Gastroesophageal sphincter (tissue), 4 donors: Measurements from ENCODE around the gene RNU7-1. TPM values are rescaled to one million over a fixed set of nuclear protein-coding genes. Genes with fewer than 3 reads are reported as not detected.

Experiments
- ATAC-seq: fragments of 150-250 bp; one replicate; pipeline ENCODE4 v1.9.1; 2016; ENCODE audit warnings: mild to moderate bottlenecking, moderate library complexity
- H3K27ac ChIP-seq, 4 donors: fragments of 200-600 bp; sonication (generic) in 3 of 4; 1 replicate in 3 of 4; 2 replicates in 1 of 4; pipeline ENCODE4 v1.5.1; 2016 to 2019
- H3K27me3 ChIP-seq: fragments of 200-600 bp; sonication (generic); one replicate; pipeline ENCODE4 v1.5.1; 2019
- H3K36me3 ChIP-seq, 2 donors: fragments of 200-600 bp; sonication (generic); one replicate each; pipeline ENCODE4 v1.5.1; 2019; ENCODE audit warnings: control low read depth in 1 of 2
- H3K4me1 ChIP-seq, 3 donors: fragments of 200-600 bp; sonication (generic); 1 replicate in 2 of 3; 2 replicates in 1 of 3; pipeline ENCODE4 v1.5.1; 2016 to 2019; ENCODE audit warnings: control low read depth in 2 of 3
- H3K4me3 ChIP-seq, 2 donors: fragments of 200-600 bp; sonication (generic); one replicate each; pipeline ENCODE4 v1.5.1; 2019; ENCODE audit warnings: mild to moderate bottlenecking in 1 of 2, moderate library complexity in 1 of 2
- H3K9me3 ChIP-seq, 3 donors: fragments of 200-600 bp; sonication (generic); one replicate each; pipeline ENCODE4 v1.5.1; 2017 to 2019; ENCODE audit warnings: control low read depth in 2 of 3
- EP300 ChIP-seq: sonication (generic); formaldehyde crosslinking; IDR thresholded peaks from one replicate; pipeline ENCODE4 v1.6.1; 2017; ENCODE audit warnings: antibody characterized with exemption, mild to moderate bottlenecking
- POLR2A ChIP-seq, 2 donors: fragments of 450-650 bp; IDR thresholded peaks; one replicate each; pipeline ENCODE4 v1.6.1; 2017; ENCODE audit warnings: antibody characterized with exemption in 2 of 2, mild to moderate bottlenecking in 2 of 2, moderate library complexity in 1 of 2
- POLR2AphosphoS5 ChIP-seq: sonication (generic); formaldehyde crosslinking; IDR thresholded peaks from one replicate; pipeline ENCODE4 v1.6.1; 2017; ENCODE audit warnings: antibody characterized with exemption
- WGBS, 2 donors: methylation state at CpG; one replicate each; pipeline ENCODE4 v1.1.5; 2018; ENCODE audit warnings: low coverage in 1 of 2; 5-methylcytosine and 5-hydroxymethylcytosine counted together
- total RNA-seq, 4 donors: library from RNA; depleted of rRNA; stranded (reverse); fragments of >200 nt; gene quantifications; one replicate each; pipeline ENCODE4 v1.1.0, GENCODE V29; 2016
- TF ChIP-seq, protein P1 (sequence below), 4 experiments: fragments of 200-600 bp in 2 of 4; fragments of 450-650 bp in 2 of 4; sonication (generic) in 1 of 4; IDR thresholded peaks; one replicate each; pipeline ENCODE4 v1.5.1; 2017 to 2019; ENCODE audit warnings: antibody characterized with exemption in 4 of 4, mild to moderate bottlenecking in 2 of 4, moderate library complexity in 2 of 4

Gene RNU7-1
- total RNA-seq, 4 donors from 2014 or later = not detected

DNA sequence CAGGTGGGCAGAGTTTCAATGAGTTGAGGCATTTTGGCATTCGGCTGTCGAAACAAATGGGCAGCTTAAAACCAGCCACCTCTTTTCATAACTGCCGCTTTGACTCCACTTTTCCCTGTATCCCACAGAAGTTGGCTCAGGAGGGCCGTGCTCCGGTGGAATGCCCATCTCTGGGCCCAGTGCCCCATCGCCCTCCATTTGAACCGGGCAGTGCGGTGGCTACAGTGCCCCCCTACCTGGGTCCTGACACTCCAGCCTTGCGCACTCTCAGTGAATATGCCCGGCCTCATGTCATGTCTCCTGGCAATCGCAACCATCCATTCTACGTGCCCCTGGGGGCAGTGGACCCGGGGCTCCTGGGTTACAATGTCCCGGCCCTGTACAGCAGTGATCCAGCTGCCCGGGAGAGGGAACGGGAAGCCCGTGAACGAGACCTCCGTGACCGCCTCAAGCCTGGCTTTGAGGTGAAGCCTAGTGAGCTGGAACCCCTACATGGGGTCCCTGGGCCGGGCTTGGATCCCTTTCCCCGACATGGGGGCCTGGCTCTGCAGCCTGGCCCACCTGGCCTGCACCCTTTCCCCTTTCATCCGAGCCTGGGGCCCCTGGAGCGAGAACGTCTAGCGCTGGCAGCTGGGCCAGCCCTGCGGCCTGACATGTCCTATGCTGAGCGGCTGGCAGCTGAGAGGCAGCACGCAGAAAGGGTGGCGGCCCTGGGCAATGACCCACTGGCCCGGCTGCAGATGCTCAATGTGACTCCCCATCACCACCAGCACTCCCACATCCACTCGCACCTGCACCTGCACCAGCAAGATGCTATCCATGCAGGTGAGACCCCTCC is 5.0 kb upstream of the RNU7-1 start:
- peak; percentile 64 for TF ChIP-seq POLR2AphosphoS5
- TF ChIP-seq EP300 = no peak
- H3K9me3 ChIP-seq = no peaks in the 10 kb centered on the region
- no peaks in the 10 kb centered on the region for H3K27me3 ChIP-seq
- 54 to 83% methylated on average over 1 to 5 of the region's 32 CpGs for WGBS, 2 donors
- H3K4me3 ChIP-seq = peak overlapping the region in 1 of 2 donors; percentile 73
- H3K27ac ChIP-seq = peak overlapping the region in 3 of 4 donors; percentile 91 to 96 (median 91)
- no peak for ATAC-seq
- peaks cover 0 to 97% (median 39%) of the 10 kb centered on the region in 3 donors for H3K4me1 ChIP-seq
- peaks cover 0 to 67% of the 10 kb centered on the region in 2 donors for H3K36me3 ChIP-seq

DNA sequence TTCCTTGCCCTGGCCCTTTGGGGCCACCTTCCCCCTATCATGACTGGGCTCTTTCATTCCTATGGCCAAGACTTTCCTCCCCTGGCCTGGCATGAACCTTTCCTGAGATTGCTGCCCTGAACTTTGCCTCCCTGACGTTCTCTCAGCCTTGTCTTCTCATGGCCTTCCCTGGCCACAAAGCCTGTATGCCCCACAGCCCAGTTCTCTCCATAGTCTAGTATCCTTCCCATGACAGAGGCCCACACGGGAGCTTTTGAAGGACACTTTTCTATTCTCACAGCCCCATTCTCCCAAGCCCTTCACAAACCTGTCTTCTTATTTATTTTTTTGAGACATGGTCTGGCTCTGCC is 4.5 kb upstream of the RNU7-1 start:
- Histone ChIP-seq H3K27ac (peak overlapping the region in 3 of 4 donors; percentile 91 to 96 (median 91)), H3K36me3 (peaks cover 0 to 61% of the 10 kb centered on the region in 2 donors), H3K27me3 (no peaks in the 10 kb centered on the region), H3K4me3 (no peak overlapping the region), H3K4me1 (peaks cover 0 to 93% (median 33%) of the 10 kb centered on the region in 3 donors), H3K9me3 (no peaks in the 10 kb centered on the region)
- TF ChIP-seq EP300 = no peak
- no peak for TF ChIP-seq POLR2AphosphoS5
- no peak for TF ChIP-seq POLR2A (IDR thresholded peaks at IDR 0.05)
- TF ChIP-seq, protein P1, sequence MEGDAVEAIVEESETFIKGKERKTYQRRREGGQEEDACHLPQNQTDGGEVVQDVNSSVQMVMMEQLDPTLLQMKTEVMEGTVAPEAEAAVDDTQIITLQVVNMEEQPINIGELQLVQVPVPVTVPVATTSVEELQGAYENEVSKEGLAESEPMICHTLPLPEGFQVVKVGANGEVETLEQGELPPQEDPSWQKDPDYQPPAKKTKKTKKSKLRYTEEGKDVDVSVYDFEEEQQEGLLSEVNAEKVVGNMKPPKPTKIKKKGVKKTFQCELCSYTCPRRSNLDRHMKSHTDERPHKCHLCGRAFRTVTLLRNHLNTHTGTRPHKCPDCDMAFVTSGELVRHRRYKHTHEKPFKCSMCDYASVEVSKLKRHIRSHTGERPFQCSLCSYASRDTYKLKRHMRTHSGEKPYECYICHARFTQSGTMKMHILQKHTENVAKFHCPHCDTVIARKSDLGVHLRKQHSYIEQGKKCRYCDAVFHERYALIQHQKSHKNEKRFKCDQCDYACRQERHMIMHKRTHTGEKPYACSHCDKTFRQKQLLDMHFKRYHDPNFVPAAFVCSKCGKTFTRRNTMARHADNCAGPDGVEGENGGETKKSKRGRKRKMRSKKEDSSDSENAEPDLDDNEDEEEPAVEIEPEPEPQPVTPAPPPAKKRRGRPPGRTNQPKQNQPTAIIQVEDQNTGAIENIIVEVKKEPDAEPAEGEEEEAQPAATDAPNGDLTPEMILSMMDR (IDR thresholded peaks at IDR 0.05) = no peak
- WGBS, 2 donors = 51 to 83% methylated on average over 2 of the region's 2 CpGs
- no peak for ATAC-seq

DNA sequence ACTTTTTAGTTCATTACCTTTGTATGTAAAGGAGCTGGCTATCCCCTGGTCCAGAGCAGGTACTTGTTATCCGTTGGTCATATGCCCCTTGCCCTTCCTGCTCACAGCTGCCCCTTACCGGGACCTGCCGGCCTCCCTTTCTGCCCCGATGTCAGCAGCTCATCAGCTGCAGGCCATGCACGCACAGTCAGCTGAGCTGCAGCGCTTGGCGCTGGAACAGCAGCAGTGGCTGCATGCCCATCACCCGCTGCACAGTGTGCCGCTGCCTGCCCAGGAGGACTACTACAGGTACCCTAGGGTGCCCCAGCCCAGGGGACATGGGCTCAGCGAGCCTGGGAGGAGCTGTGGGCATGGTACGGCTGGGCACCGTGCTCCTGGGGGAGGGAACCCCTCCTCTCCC is 2.3 kb upstream of the RNU7-1 start:
- Histone ChIP-seq H3K9me3 (no peaks in the 10 kb centered on the region), H3K27ac (peak overlapping the region in 3 of 4 donors; percentile 7 to 96 (median 95)), H3K4me1 (peaks cover 0 to 90% (median 33%) of the 10 kb centered on the region in 3 donors), H3K36me3 (peaks cover 0 to 52% of the 10 kb centered on the region in 2 donors), H3K27me3 (no peaks in the 10 kb centered on the region), H3K4me3 (no peak overlapping the region)
- 65 to 81% methylated on average over 5 to 6 of the region's 12 CpGs for WGBS, 2 donors
- ATAC-seq = no peak
- TF ChIP-seq, protein P1 (IDR thresholded peaks at IDR 0.05) = no peak
- no peak for TF ChIP-seq POLR2A (IDR thresholded peaks at IDR 0.05)
- TF ChIP-seq EP300 = no peak
- no peak for TF ChIP-seq POLR2AphosphoS5

DNA sequence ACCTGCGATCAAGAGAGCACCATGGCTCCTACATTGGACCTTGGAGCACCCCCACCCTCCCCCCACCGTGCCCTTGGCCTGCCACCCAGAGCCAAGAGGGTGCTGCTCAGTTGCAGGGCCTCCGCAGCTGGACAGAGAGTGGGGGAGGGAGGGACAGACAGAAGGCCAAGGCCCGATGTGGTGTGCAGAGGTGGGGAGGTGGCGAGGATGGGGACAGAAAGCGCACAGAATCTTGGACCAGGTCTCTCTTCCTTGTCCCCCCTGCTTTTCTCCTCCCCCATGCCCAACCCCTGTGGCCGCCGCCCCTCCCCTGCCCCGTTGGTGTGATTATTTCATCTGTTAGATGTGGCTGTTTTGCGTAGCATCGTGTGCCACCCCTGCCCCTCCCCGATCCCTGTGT is 1.8 kb upstream of the RNU7-1 start:
- TF ChIP-seq POLR2AphosphoS5 (no peak), EP300 (no peak), POLR2A (IDR thresholded peaks at IDR 0.05) (no peak)
- TF ChIP-seq, protein P1 (IDR thresholded peaks at IDR 0.05) = no peak
- 49% methylated on average over 4 of the region's 12 CpGs; no CpG with 5 or more reads in 1 of the 2 donors for WGBS, 2 donors
- no peak for ATAC-seq
- peaks cover 0 to 90% (median 36%) of the 10 kb centered on the region in 3 donors for H3K4me1 ChIP-seq
- peaks cover 0 to 55% of the 10 kb centered on the region in 2 donors for H3K36me3 ChIP-seq
- H3K27me3 ChIP-seq = no peaks in the 10 kb centered on the region
- no peaks in the 10 kb centered on the region for H3K9me3 ChIP-seq
- peak overlapping the region in 2 of 4 donors; percentile 95 to 96 for H3K27ac ChIP-seq
- H3K4me3 ChIP-seq = no peak overlapping the region

DNA sequence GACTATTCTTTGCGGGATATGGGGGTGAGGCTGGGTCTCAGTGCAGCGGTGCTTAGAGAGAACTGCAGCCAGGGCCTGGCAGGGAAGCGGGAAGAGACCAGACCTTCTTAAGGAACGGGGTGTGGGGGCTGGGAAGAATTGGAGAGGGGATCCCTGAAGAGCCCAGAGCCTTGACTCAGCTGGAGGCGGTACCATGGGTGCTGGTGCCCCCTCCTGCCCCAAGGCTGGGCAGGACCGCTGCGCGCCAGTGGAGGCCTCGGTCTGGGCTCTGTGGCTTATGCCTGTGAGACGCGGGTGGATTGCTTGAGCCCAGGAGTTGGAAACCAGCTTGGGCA is 1.3 kb upstream of the RNU7-1 start:
- Histone ChIP-seq H3K27me3 (no peaks in the 10 kb centered on the region), H3K4me1 (peaks cover 0 to 89% (median 31%) of the 10 kb centered on the region in 3 donors), H3K9me3 (no peaks in the 10 kb centered on the region), H3K36me3 (peaks cover 0 to 57% of the 10 kb centered on the region in 2 donors), H3K27ac (peak overlapping the region in 3 of 4 donors; percentile 94 to 96 (median 95)), H3K4me3 (no peak overlapping the region)
- ATAC-seq = no peak
- 87 to 100% methylated on average over 3 to 6 of the region's 11 CpGs for WGBS, 2 donors
- TF ChIP-seq, protein P1 (IDR thresholded peaks at IDR 0.05) = no peak
- peak; percentile 6 for TF ChIP-seq POLR2AphosphoS5
